Measurements from ENCODE around the gene ADGRG4. TPM values are rescaled to one million over a fixed set of nuclear protein-coding genes. Genes with fewer than 3 reads are reported as not detected.
A peak's percentile ranks its signal among the peaks of the same experiment; 100 is the strongest.
"Not testable (repeated sequence)": the region's sequence is repeated elsewhere in the genome, so short reads cannot be mapped to it uniquely, and the experiment has no call there.

Gene ADGRG4
- total and polyA plus RNA-seq, 5 donors: not detected

DNA sequence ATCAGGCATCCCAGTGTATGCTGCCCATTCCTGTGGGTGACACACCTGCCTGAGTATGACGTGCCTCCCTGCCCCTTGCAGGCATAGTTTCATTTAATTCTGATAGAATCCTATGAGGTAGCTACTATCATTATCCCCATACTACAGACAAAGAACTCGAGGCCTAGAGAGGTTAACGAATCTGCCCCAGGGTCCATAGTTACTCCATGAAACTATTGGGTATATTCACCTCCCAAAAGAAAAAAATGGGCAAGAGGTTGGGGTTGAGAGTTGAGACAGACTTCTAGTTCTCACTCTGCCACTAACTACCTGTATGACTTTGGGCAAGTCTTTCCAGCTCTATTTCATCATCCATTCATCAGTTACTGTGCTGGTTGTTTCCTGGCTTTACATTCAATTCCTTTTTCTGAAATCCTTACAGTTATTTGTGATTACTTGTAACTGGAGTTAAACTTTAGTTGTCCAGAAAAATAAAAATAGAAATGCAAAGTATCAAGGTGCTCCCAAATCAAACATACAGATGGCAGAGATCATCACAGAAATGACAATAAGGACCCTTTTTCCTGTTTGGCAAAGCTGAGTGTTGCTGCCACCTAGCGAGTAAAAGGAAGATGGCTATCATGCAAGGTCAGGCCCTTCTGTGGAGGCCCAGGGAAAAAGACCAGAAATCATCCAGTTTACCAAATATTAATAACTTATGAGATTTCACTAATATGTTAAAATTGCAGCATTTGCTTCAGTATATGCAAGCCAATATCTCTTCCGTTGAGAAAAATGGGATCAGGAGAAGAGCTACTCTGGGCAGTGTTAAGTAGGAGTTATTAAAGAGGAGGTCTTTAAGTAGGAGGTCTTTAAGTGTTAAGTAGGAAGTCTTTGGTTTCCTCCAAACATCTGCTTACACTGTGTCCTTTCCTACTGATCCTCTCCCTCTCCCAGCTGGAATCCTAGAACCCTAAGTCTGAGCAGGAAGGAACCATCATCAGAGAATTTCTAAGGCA lies 32.4 kb upstream of the ADGRG4 start:
- Histone ChIP-seq H3K27me3 (ENCODE audit: control insufficient read depth, insufficient read depth) (no peaks in the 10 kb centered on the region), H3K9me3 (ENCODE audit: control insufficient read depth, low read length) (no peaks in the 10 kb centered on the region), H3K27ac (ENCODE audit: low read length) (no peak overlapping the region), H3K4me3 (ENCODE audit: low read length) (no peak overlapping the region), H3K4me1 (ENCODE audit: control insufficient read depth, insufficient read depth, low read length) (no peaks in the 10 kb centered on the region)
- intact Hi-C loops (cut with DNase I): loop anchor here in 2 of 4 donors (5.0 kb wide), 1 partner anchor 241 kb away; no protein-coding TSS in a partner anchor
- no peak for DNase-seq
- WGBS: 54% methylated on average over 5 of the region's 5 CpGs
- ATAC-seq: peak in 1 of 2 donors; percentile 56

DNA sequence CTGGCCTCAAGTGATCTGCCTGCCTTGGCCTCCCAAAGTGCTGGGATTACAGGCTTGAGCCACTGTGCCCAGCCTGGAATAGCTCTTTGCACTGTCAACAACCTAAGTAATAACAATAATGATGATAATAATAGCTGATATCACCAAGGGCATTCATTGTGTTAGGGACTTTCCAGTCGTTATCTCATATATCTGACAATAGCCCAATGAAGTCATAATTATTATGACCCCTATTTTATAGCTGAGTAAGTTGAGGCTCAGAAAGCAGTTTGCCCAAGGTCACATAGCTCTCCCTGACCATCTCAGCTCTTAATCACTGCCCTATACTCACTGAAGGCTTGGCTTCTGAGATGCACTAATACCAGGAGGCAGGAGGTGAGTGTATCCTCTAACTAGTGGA lies 30.8 kb upstream of the ADGRG4 start:
- no peaks in the 10 kb centered on the region for H3K27me3 ChIP-seq (ENCODE audit: control insufficient read depth, insufficient read depth)
- H3K4me3 ChIP-seq (ENCODE audit: low read length): no peak overlapping the region
- 70% methylated on average over 1 of the region's 1 CpG for WGBS
- intact Hi-C loops (cut with DNase I): loop anchor here in 2 of 4 donors (5.0 kb wide), 1 partner anchor 243 kb away; no protein-coding TSS in a partner anchor
- H3K4me1 ChIP-seq (ENCODE audit: control insufficient read depth, insufficient read depth, low read length): no peaks in the 10 kb centered on the region
- ATAC-seq (no peak), DNase-seq (no peak)
- no peaks in the 10 kb centered on the region for H3K9me3 ChIP-seq (ENCODE audit: control insufficient read depth, low read length)
- H3K27ac ChIP-seq (ENCODE audit: low read length): no peak overlapping the region

DNA sequence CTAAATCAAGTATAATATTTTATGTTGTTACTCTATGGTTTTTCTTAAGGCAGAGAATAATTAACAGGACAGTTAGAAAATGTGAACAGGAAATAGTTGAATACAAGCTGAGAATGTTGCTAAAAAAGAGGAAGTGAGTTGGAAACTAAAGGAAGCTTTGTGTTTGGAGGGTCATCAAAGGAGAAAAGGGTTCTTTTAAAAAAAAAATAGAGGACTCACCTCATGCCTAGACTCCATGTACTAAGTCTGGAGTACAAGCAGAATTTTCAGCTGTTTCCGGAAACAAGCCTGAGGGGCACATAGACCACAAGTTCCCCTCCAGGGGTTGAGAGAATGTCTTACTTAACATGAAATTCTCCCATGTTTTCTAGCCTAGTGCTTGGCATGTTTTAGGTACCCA lies 29.5 kb upstream of the ADGRG4 start:
- no peak for DNase-seq
- 74% methylated on average over 1 of the region's 1 CpG for WGBS
- H3K9me3 ChIP-seq (ENCODE audit: control insufficient read depth, low read length): no peaks in the 10 kb centered on the region
- H3K4me1 ChIP-seq (ENCODE audit: control insufficient read depth, insufficient read depth, low read length): no peaks in the 10 kb centered on the region
- H3K4me3 ChIP-seq (ENCODE audit: low read length): no peak overlapping the region
- no peak for ATAC-seq
- no peaks in the 10 kb centered on the region for H3K27me3 ChIP-seq (ENCODE audit: control insufficient read depth, insufficient read depth)
- no peak overlapping the region for H3K27ac ChIP-seq (ENCODE audit: low read length)
- intact Hi-C loops (cut with DNase I): no loop called here

DNA sequence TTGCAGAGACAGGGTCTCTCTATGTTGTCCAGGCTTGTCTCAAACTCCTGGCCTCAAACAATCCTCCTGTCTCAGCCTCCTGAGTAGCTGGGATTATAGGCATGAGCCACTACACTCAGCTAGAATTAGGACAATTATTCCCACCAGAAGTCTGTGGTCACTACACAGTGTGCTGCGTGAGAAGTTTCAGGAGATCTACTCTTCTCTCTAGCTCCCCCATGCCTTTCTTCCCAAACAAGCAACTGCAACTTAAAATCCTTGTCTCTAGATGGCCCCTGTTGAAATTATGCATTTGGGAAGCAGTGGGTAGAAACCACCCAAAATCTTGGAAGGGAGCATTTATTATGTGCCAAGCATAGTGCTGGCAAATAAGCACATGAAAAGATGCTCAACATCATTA lies 28.4 kb upstream of the ADGRG4 start:
- intact Hi-C loops (cut with DNase I): no loop called here
- 25% methylated on average over 1 of the region's 1 CpG for WGBS

DNA sequence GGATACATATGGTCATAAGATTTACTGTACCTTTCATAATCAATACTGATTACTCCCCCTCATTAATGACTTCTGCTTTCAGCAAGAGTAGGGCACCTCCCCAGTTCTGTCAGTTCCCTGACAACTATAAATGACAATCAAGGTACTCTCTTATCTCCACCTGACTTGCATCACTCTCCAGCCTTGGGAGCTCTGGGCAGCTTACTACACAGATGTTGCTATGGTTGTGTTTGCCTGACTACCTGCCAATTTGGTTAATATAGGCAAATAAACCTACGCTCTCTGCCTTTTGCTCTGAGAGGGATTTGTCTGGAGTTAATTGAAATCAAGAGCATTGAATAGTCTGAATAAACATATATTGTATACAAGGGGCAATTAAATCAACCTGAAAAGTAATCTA lies 26.8 kb upstream of the ADGRG4 start:
- Histone ChIP-seq H3K4me3 (ENCODE audit: low read length) (no peak overlapping the region), H3K27me3 (ENCODE audit: control insufficient read depth, insufficient read depth) (no peaks in the 10 kb centered on the region), H3K27ac (ENCODE audit: low read length) (no peak overlapping the region), H3K4me1 (ENCODE audit: control insufficient read depth, insufficient read depth, low read length) (no peaks in the 10 kb centered on the region), H3K9me3 (ENCODE audit: control insufficient read depth, low read length) (no peaks in the 10 kb centered on the region)
- ATAC-seq (no peak), DNase-seq (no peak)
- 95% methylated on average over 1 of the region's 1 CpG for WGBS
- intact Hi-C loops (cut with DNase I): no loop called here

More for the DNA sequence above, 28.4 kb upstream of the ADGRG4 start:
- no peaks in the 10 kb centered on the region for H3K27me3 ChIP-seq (ENCODE audit: control insufficient read depth, insufficient read depth)
- H3K27ac ChIP-seq (ENCODE audit: low read length): no peak overlapping the region
- no peak overlapping the region for H3K4me3 ChIP-seq (ENCODE audit: low read length)
- no peak for ATAC-seq
- no peaks in the 10 kb centered on the region for H3K4me1 ChIP-seq (ENCODE audit: control insufficient read depth, insufficient read depth, low read length)
- DNase-seq: no peak
- no peaks in the 10 kb centered on the region for H3K9me3 ChIP-seq (ENCODE audit: control insufficient read depth, low read length)

DNA sequence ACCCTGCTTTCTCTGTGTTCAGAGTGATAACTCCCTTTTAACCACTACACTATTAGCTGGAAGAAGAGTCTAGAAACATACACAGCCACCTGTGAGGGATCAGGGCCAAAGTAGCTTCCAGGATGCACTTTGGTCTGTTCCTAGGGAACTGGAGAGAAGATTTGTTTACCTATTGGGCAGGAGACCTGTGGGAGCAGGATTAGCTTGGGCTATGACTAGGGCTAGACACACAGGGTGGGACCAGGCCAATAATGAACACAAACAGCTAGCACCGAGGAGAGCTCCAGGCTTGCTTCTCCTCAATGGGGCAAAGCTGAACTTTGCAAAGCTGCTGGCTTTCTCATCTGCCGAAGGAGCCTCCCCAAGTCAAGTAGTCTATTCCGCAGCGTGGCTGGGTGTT lies 25.2 kb upstream of the ADGRG4 start:
- DNase-seq (no peak), ATAC-seq (no peak)
- Histone ChIP-seq H3K4me1 (ENCODE audit: control insufficient read depth, insufficient read depth, low read length) (no peaks in the 10 kb centered on the region), H3K27ac (ENCODE audit: low read length) (no peak overlapping the region), H3K27me3 (ENCODE audit: control insufficient read depth, insufficient read depth) (no peaks in the 10 kb centered on the region), H3K9me3 (ENCODE audit: control insufficient read depth, low read length) (no peaks in the 10 kb centered on the region), H3K4me3 (ENCODE audit: low read length) (no peak overlapping the region)
- WGBS: 63% methylated on average over 4 of the region's 4 CpGs
- intact Hi-C loops (cut with DNase I): no loop called here

DNA sequence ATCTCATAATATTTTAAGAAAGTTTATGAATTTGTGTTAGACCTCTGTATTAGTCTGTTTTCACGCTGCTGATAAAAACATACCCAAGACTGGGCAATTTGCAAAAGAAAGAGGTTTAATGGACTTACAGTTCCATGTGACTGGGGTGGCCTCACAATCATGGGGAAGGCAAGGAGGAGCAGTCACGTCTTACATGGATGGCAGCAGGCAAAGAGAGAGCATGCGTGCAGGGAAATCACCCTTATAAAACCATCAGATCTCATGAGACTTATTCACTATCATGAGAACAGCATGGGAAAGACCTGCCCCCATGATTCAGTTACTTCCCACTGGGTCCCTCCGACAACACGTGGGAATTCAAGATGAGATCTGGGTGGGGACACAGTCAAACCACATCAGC lies 14.4 kb upstream of the ADGRG4 start:
- H3K27ac ChIP-seq (ENCODE audit: low read length); H3K4me3 ChIP-seq (ENCODE audit: low read length); ATAC-seq; H3K9me3 ChIP-seq (ENCODE audit: control insufficient read depth, low read length); DNase-seq; intact Hi-C loops (cut with DNase I); H3K4me1 ChIP-seq (ENCODE audit: control insufficient read depth, insufficient read depth, low read length); H3K27me3 ChIP-seq (ENCODE audit: control insufficient read depth, insufficient read depth): not testable (repeated sequence)
- 89% methylated on average over 5 of the region's 5 CpGs for WGBS

DNA sequence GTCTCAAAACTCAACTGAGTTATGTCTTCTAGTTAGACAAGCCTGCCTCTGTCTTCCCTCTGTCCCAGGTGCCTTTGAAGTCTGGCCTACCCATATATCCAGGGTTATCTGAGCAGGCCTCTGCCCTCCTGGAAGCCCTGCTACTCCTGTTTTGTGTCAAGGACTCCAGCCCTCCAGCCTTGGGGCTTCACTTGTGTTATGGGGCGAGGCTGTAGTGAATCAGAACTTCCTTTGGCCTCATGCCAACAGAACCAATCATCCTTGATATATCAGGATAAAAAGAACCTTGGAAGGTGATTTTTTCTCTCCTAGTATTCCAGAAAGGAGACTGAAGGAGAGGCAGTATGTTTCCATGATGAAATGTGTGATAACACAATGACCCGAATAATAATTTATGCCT lies 8.9 kb upstream of the ADGRG4 start:
- ATAC-seq (no peak), DNase-seq (no peak)
- no peak overlapping the region for H3K4me3 ChIP-seq (ENCODE audit: low read length)
- intact Hi-C loops (cut with DNase I): no loop called here
- H3K27me3 ChIP-seq (ENCODE audit: control insufficient read depth, insufficient read depth): no peaks in the 10 kb centered on the region
- 80% methylated on average over 2 of the region's 2 CpGs for WGBS
- H3K4me1 ChIP-seq (ENCODE audit: control insufficient read depth, insufficient read depth, low read length): no peaks in the 10 kb centered on the region
- no peaks in the 10 kb centered on the region for H3K9me3 ChIP-seq (ENCODE audit: control insufficient read depth, low read length)
- H3K27ac ChIP-seq (ENCODE audit: low read length): no peak overlapping the region

DNA sequence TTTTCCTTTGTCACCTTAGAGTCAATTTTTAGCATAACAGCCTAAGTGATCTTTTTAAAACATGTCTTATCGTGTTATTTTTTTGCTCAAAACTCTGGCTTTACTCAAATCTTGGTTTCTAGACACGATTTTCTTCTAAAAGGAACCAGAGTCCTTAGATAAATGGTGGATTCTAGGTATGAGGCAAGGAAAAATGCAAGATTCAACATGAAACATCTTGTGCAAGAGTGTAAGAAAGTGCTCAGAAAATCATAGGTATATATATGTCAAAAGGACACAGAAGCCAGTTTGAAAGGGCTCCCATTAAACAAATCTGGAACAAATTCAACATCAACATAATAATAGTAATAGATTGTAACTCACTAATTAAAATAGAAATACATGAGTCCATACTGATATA lies 8.1 kb upstream of the ADGRG4 start:
- H3K4me1 ChIP-seq (ENCODE audit: control insufficient read depth, insufficient read depth, low read length): no peaks in the 10 kb centered on the region
- no peaks in the 10 kb centered on the region for H3K27me3 ChIP-seq (ENCODE audit: control insufficient read depth, insufficient read depth)
- no peaks in the 10 kb centered on the region for H3K9me3 ChIP-seq (ENCODE audit: control insufficient read depth, low read length)
- 75% methylated on average over 2 of the region's 2 CpGs for WGBS
- DNase-seq: no peak
- H3K4me3 ChIP-seq (ENCODE audit: low read length): no peak overlapping the region
- H3K27ac ChIP-seq (ENCODE audit: low read length): no peak overlapping the region
- ATAC-seq: no peak
- intact Hi-C loops (cut with DNase I): no loop called here

DNA sequence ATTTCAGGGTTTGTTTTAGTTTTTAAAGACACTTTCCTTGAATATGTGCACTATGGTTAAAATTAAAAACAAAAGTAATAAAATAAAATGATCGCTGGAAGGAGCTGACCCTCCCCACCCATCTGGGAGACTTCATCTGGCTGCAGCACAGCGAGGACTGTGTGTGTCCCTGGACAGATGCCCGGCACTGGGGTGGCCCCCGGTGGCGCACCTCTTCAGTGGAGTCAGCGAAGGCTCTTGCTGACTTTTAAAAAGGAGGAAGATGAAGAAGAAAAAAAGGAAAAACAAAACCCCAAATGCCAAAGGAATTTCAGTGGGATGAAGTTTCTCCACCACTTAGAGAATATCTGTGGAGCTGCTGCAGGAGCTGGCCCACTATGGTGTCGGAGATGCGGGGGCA lies 5.4 kb upstream of the ADGRG4 start:
- intact Hi-C loops (cut with DNase I): no loop called here
- DNase-seq (no peak), ATAC-seq (no peak)
- no peaks in the 10 kb centered on the region for H3K9me3 ChIP-seq (ENCODE audit: control insufficient read depth, low read length)
- H3K4me3 ChIP-seq (ENCODE audit: low read length): no peak overlapping the region
- no peak overlapping the region for H3K27ac ChIP-seq (ENCODE audit: low read length)
- no peaks in the 10 kb centered on the region for H3K27me3 ChIP-seq (ENCODE audit: control insufficient read depth, insufficient read depth)
- 80% methylated on average over 8 of the region's 8 CpGs for WGBS
- no peaks in the 10 kb centered on the region for H3K4me1 ChIP-seq (ENCODE audit: control insufficient read depth, insufficient read depth, low read length)

DNA sequence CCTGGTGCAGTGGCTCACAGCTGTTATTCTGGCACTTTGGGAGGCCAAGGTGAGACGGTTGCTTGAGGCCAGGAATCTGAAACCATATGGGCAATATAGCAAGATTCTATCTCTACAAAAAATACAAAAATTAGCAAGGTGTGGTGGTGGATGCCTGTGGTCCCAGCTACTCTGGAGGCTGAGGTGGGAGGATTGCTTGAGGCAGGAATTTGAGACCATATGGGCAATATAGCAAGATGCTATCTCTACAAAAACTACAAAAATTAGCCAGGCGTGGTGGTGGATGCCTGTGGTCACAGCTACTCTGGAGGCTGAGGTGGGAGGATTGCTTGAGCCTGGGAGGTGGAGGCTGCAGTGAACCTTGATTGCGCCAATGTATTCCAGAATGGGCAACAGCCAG lies 2.3 kb downstream of the ADGRG4 start:
- WGBS: 85% methylated on average over 3 of the region's 3 CpGs
- no peaks in the 10 kb centered on the region for H3K9me3 ChIP-seq (ENCODE audit: control insufficient read depth, low read length)
- no peaks in the 10 kb centered on the region for H3K4me1 ChIP-seq (ENCODE audit: control insufficient read depth, insufficient read depth, low read length)
- no peaks in the 10 kb centered on the region for H3K27me3 ChIP-seq (ENCODE audit: control insufficient read depth, insufficient read depth)
- intact Hi-C loops (cut with DNase I): no loop called here
- ATAC-seq: no peak
- H3K4me3 ChIP-seq (ENCODE audit: low read length): no peak overlapping the region
- no peak overlapping the region for H3K27ac ChIP-seq (ENCODE audit: low read length)
- DNase-seq: no peak
